Mammary microvascular endothelial cell (primary cell): Measurements from ENCODE around the gene RTN4R. TPM values are rescaled to one million over a fixed set of nuclear protein-coding genes. Genes with fewer than 3 reads are reported as not detected.

Experiments
- total RNA-seq: library from RNA; depleted of rRNA; stranded (reverse); fragments of >200 nt; gene quantifications from 2 replicates; pipeline ENCODE4 v1.2.3, GENCODE V29; 2015

The RTN4R gene
- total RNA-seq = 0.69 and 1.4 TPM in 2 replicates

GRCh38 chr22:20268279-20269012 lies at the start of gene RTN4R:
TSS of gene RTN4R (minus strand) at chr22:20268318. CDS start at chr22:20268092, 226 bp downstream.

Other genes starting within 250 kb of the RTN4R start
- gene TANGO2, start 247.2 kb downstream of the RTN4R start, total RNA-seq = 29.2 and 37.5 TPM in 2 replicates
- gene DGCR8, start 188.1 kb downstream of the RTN4R start, total RNA-seq = 18.3 and 19.0 TPM in 2 replicates
- 521 and 558 TPM in 2 replicates for gene RANBP1, start 152.2 kb downstream of the RTN4R start, total RNA-seq
- 42.1 and 43.6 TPM in 2 replicates for gene TRMT2A, start 151.1 kb downstream of the RTN4R start, total RNA-seq
- gene ZDHHC8, start 136.5 kb downstream of the RTN4R start, total RNA-seq = 32.4 and 32.6 TPM in 2 replicates
- 3.0 and 8.3 TPM in 2 replicates for gene CCDC188, start 117.3 kb downstream of the RTN4R start, total RNA-seq
- 71.7 and 89.3 TPM in 2 replicates for gene DGCR6L, start 51.7 kb upstream of the RTN4R start, total RNA-seq
- 6.9 and 7.8 TPM in 2 replicates for gene ZNF74, start 125.8 kb upstream of the RTN4R start, total RNA-seq
- gene SCARF2, start 169.5 kb upstream of the RTN4R start, total RNA-seq = 8.6 and 10.1 TPM in 2 replicates
- gene KLHL22, start 227.5 kb upstream of the RTN4R start, total RNA-seq = 15.0 and 18.6 TPM in 2 replicates
- gene MED15, start 239.3 kb upstream of the RTN4R start, total RNA-seq = 48.6 and 52.2 TPM in 2 replicates